Right cardiac atrium (tissue), 5 donors: ENCODE results near the gene YEATS4. TPM values are rescaled to one million over a fixed set of nuclear protein-coding genes. Genes with fewer than 3 reads are reported as not detected.
A peak's percentile ranks its signal among the peaks of the same experiment; 100 is the strongest.

Experiments used
- ATAC-seq, 2 donors: fragments of 200-7000 bp; cut with Tn5 transposase; one replicate each; pipeline versions ENCODE4 v1.8.0 to v1.9.1; 2020; ENCODE audit warnings: moderate library complexity in 2 of 2, mild to moderate bottlenecking in 1 of 2
- DNase-seq, 3 donors: peaks; one replicate each; pipeline ENCODE4 v3.0.0-alpha.2; 2020
- H3K27ac ChIP-seq: one replicate; pipeline ENCODE4 v1.5.1; 2013; ENCODE audit warnings: mild to moderate bottlenecking, low read length, control low read depth, moderate library complexity
- H3K27me3 ChIP-seq: one replicate; pipeline ENCODE4 v1.6.1; 2013; ENCODE audit not compliant: control insufficient read depth, insufficient read depth
- H3K4me1 ChIP-seq: one replicate; pipeline ENCODE4 v1.6.1; 2013; ENCODE audit warnings: low read length; ENCODE audit not compliant: control insufficient read depth, insufficient read depth
- H3K4me3 ChIP-seq: one replicate; pipeline ENCODE4 v1.5.1; 2013; ENCODE audit warnings: low read length, control low read depth
- H3K9me3 ChIP-seq: one replicate; pipeline ENCODE4 v1.6.1; 2013; ENCODE audit warnings: low read length; ENCODE audit not compliant: control insufficient read depth
- WGBS: extraction: QIAGEN DNeasy Blood & Tissue Kit; methylation state at CpG from one replicate; pipeline ENCODE4 v1.1.7; 2013; 5-methylcytosine and 5-hydroxymethylcytosine counted together
- intact Hi-C, 4 donors: fragments of 100-400 bp; cut with DNase I; formaldehyde crosslinking; loops; one replicate each; pipeline versions ENCODE4 v1.11.0 to v1.14.0; 2022 to 2023
- polyA plus RNA-seq: library from polyadenylated mRNA; stranded (reverse); fragments of 200-250 nt; gene quantifications from one replicate; pipeline ENCODE4 v1.2.3, GENCODE V29; 2013
- total RNA-seq, 4 donors: library from RNA; stranded (reverse); fragmentation: NEBNext Ultra II Directional; extraction: Animal tissue kit (Norgen Biotek cat#: 25700); gene quantifications; one replicate each; pipeline ENCODE4 v1.2.1, GENCODE V29; 2021
- donor health status: healthy with polysubstance abuse.
- donor health status: DM: no; HTN: yes; CAD: no.
- donor health status: DM: no; HTN: no; CAD: no.
- donor health status: DM: no; HTN: yes; CAD: no; lungs with severe emphysema.
- donor health status: DM: yes; HTN: yes; CAD: no.

Gene YEATS4
- total and polyA plus RNA-seq, 5 donors = 6.8 to 15.2 (median 11.5) TPM

DNA sequence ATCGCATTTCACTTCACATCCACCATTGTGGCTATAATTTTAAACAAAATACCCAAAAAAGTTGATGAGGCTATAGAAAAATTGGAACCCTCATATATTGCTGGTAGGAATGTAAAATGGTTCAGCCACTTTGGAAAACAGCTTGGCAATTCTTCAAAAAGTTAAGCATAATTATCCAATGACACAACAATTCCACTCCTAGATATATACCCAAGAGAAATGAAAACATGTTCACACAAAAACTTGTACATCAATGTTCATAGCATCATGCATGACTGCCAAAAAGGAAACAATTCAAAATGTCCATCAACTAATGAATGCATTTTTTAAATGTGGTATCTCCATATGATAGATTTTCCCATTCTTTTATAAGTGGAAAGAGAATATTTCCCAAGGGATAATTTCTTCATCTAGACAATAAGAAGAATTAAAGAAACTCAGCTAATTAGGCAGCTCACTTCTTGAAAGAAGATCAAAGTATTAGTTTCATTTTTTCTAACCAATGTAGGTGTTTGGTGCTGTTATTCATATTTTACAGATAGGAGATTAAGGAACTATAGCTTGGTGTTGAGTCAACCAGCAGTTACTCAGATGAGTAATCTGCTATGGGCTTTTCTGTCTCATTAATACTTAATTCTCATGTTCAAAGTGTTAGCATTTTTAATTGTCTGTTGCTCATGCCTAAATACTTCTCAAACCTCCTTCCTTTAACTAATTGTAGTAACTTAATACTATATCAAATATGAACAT is 32.8 kb downstream of the YEATS4 start:
- no peaks in the 10 kb centered on the region for H3K9me3 ChIP-seq
- intact Hi-C loops = no loop called here
- no peak overlapping the region for H3K4me3 ChIP-seq
- 100% methylated on average over 1 of the region's 1 CpG for WGBS
- ATAC-seq (no peak), DNase-seq (no peak)
- no peak overlapping the region for H3K27ac ChIP-seq
- H3K27me3 ChIP-seq = no peaks in the 10 kb centered on the region
- no peaks in the 10 kb centered on the region for H3K4me1 ChIP-seq

DNA sequence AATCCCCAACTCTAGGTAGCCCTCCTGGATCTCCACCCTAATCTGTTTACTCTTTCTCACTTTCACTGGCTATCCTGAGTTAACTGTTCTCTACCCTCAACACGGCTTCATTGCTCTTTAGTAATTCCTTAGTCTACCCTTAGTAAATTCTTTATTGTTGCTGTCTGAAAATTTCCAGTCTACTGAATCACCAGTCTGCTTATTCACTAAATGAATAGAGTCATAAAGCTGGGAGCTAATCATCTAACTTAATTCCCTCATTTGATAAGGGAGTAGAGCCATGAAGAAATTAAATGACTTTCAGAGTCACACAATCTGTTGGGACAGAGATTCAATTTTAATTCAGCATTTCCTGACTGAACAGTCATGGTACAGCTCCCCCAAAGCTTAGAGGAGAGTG is 36.5 kb downstream of the YEATS4 start:
- Histone ChIP-seq H3K9me3 (no peaks in the 10 kb centered on the region), H3K4me3 (no peak overlapping the region), H3K4me1 (no peaks in the 10 kb centered on the region), H3K27me3 (no peaks in the 10 kb centered on the region), H3K27ac (no peak overlapping the region)
- ATAC-seq = no peak
- intact Hi-C loops = no loop called here
- WGBS = 94% methylated on average over 1 of the region's 1 CpG
- DNase-seq = no peak

DNA sequence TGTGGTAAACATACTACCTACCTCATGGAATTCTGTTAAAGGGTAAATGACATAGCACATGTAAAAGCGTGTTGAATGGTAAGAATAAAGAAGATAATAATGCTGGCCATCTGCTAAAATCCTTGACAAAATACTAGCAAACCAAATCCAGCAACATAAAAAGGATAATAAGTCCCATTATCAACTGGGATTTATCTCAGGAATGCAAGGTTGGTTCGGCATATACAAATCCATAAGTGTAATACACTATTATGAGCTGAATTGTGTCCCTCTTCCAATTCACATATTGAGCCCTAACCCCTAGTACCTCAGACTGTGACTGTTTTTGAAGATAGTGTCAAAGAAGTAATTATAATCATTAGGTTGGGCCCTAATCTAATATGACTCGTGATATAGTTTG is 37.4 kb downstream of the YEATS4 start:
- 97% methylated on average over 3 of the region's 3 CpGs for WGBS
- intact Hi-C loops = no loop called here
- Histone ChIP-seq H3K27ac (no peak overlapping the region), H3K9me3 (no peaks in the 10 kb centered on the region), H3K4me1 (no peaks in the 10 kb centered on the region), H3K27me3 (no peaks in the 10 kb centered on the region), H3K4me3 (no peak overlapping the region)
- DNase-seq (no peak), ATAC-seq (no peak)

DNA sequence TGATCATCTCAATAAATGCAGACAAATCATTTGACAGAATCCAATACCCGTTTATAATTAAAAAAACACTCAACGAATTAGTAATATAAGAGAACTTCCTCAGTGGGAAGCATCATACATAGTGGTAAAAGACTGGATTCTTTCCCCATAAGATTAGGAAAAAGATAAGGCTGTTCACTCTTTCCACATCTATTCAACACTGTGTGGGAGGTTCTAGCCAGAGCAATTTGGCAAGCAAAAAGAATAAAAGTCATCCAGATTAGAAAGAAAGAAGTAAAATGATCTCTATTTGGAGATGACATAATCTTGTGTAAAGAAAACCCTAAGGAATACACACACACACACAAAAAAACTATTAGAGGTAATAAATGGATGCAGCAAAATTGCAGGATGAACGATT is 38.4 kb downstream of the YEATS4 start:
- intact Hi-C loops = no loop called here
- Histone ChIP-seq H3K9me3 (no peaks in the 10 kb centered on the region), H3K27ac (no peak overlapping the region), H3K4me3 (no peak overlapping the region), H3K27me3 (no peaks in the 10 kb centered on the region), H3K4me1 (no peaks in the 10 kb centered on the region)
- ATAC-seq = no peak
- DNase-seq = no peak
- WGBS = 61% methylated on average over 3 of the region's 3 CpGs

DNA sequence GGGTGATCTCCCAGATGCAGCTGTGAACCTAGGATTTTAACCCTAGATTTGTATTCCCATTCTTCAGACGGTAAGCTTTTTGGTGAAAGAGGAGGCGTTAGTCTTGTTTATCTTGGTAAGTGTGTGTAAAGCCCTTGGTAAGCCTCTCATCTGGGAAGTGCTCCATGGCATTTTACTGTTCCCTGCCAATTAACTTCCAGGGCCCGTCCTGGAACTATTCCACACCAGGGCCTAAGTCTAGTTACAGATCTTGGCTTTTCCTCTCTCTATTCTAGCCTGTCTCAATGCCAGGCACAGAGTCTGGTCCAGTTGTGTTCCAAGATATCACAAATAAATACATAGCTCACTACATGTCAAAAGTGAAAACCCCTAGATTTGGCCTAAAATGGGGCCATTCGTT is 42.4 kb downstream of the YEATS4 start:
- DNase-seq = peak in 2 of 3 donors; percentile 18 to 55
- no peak overlapping the region for H3K27ac ChIP-seq
- WGBS = 59% methylated on average over 4 of the region's 4 CpGs
- H3K9me3 ChIP-seq = no peaks in the 10 kb centered on the region
- H3K4me3 ChIP-seq = no peak overlapping the region
- no peaks in the 10 kb centered on the region for H3K27me3 ChIP-seq
- peak in 1 of 2 donors; percentile 56 for ATAC-seq
- no peaks in the 10 kb centered on the region for H3K4me1 ChIP-seq
- intact Hi-C loops = no loop called here

DNA sequence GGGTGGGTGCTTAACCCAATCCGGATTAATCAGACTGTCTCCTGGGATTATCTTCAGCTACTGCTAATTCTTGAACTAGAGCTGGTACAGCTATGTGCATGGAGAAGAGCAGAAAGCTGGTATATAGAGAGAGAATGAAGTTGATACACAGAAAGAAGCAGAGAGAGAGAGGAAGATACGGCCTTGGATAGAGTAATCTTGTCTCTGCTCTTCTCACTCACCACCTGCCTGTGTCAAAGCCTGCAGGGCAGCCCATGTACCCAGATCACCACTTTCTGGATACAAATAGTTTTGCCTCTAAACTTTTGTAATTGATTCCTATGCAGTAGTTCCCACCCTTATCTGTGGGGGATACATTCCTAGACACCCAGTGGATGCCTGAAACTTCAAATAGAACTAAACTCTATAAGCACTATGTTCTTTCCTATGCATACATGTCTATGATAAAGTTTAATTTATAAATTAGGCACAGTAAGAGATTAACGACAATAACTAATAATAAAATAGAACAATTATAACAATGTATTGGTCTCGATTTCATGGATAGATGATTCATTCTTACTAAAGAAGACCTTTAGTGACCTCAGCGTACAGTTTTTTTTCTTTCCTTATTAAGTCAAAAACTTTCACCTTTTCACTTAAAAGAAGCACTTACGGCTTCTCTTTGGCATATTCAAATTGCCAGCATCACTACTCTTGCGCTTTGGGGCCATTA is 45.5 kb downstream of the YEATS4 start:
- Histone ChIP-seq H3K9me3 (no peaks in the 10 kb centered on the region), H3K27ac (no peak overlapping the region), H3K4me1 (no peaks in the 10 kb centered on the region), H3K27me3 (no peaks in the 10 kb centered on the region), H3K4me3 (no peak overlapping the region)
- intact Hi-C loops = no loop called here
- WGBS = 72% methylated on average over 7 of the region's 7 CpGs
- no peak for ATAC-seq
- no peak for DNase-seq

DNA sequence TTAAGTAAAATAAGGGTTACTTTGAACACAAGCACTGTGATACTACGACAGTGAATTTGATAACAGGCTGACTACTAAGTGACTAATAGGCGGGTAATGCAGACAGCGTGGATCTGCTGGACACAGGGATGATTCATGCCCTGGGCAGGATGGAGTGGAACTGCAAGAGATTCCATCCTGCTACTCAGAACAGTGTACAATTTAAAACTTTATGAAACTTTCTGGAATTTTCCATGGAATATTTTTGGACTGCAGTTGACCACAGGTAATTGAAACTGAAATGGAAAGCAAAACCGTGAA is 46.0 kb downstream of the YEATS4 start:
- intact Hi-C loops = no loop called here

DNA sequence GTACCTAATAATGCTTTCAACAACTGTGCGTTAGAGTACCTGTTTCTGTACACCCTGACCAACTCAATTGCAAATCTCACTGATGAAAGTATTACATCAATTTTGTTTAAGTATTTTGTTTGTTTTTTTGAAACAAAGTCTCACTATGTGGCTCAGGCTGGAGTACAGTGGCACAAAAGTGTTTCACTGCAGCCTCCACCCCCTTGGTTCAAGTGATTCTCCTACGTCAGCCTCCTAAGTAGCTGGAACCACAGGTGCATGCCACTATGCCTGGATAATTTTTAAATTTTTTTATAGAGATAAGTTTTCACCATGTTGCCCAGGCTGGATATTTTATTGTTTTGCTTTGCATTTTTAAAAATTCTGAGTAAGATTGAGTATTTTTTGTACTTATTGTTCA is 46.7 kb downstream of the YEATS4 start:
- 94% methylated on average over 2 of the region's 2 CpGs for WGBS
- no peak overlapping the region for H3K4me3 ChIP-seq
- no peak for ATAC-seq
- H3K27me3 ChIP-seq = no peaks in the 10 kb centered on the region
- intact Hi-C loops = no loop called here
- no peaks in the 10 kb centered on the region for H3K4me1 ChIP-seq
- no peak for DNase-seq
- no peak overlapping the region for H3K27ac ChIP-seq
- H3K9me3 ChIP-seq = no peaks in the 10 kb centered on the region

More for the DNA sequence above, 46.0 kb downstream of the YEATS4 start:
- Histone ChIP-seq H3K4me3 (no peak overlapping the region), H3K27me3 (no peaks in the 10 kb centered on the region), H3K4me1 (no peaks in the 10 kb centered on the region), H3K27ac (no peak overlapping the region), H3K9me3 (no peaks in the 10 kb centered on the region)
- 50% methylated on average over 4 of the region's 4 CpGs for WGBS
- ATAC-seq (peak; percentile 84 to 91), DNase-seq (peak in 1 of 3 donors; percentile 43)

DNA sequence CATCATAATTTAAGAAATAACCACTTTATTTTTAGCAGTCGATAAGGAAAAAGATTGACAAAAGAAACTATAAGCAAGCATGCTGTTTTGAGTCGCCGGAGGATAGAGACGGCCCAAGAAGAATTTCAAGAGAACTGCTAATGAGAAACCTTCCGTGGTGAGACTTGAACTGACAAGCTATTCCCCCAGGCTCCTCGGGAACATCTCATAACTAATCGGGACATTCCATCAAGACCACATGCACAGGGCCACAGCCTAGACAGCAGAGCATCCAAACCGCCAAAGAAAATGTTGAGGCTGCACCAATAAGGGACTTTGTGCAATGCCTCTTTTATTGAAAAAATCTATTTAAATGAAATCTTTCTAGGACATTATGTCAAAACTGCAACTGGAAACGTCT is 51.0 kb downstream of the YEATS4 start:
- no peak overlapping the region for H3K27ac ChIP-seq
- H3K4me1 ChIP-seq = peaks cover 1% of the 10 kb centered on the region
- DNase-seq (no peak), ATAC-seq (no peak)
- 86% methylated on average over 9 of the region's 9 CpGs for WGBS
- intact Hi-C loops = loop anchor here in 3 of 4 donors (10.0 kb wide), 1 partner anchor 164 kb away; no protein-coding TSS in a partner anchor
- H3K9me3 ChIP-seq = no peaks in the 10 kb centered on the region
- H3K4me3 ChIP-seq = no peak overlapping the region
- no peaks in the 10 kb centered on the region for H3K27me3 ChIP-seq

DNA sequence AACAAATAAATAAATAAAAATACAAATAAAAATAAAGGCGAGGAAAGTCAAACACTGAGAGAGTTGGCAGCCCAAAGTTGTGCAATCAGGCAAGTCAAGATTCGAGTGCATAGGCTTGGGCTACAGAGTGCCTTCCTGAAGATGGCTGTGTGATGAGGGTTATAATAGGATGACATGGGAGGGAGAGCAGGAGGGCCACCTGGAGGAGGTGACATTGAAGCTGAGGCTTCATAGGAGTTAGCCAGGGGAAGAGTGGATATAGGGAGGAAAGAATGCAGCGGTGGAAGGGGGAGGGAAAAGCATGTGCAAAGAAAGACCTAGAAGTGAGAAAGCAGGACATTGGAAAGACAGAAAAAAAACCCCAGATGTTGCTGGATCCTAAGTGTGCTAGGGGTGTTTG is 53.1 kb downstream of the YEATS4 start:
- no peak for DNase-seq
- whole genome bisulfite sequencing = 92% methylated on average over 3 of the region's 3 CpGs
- no peak for ATAC-seq
- no peak overlapping the region for H3K27ac ChIP-seq
- no peaks in the 10 kb centered on the region for H3K27me3 ChIP-seq
- intact Hi-C loops = loop anchor here in 3 of 4 donors (10.0 kb wide), 1 partner anchor 162 kb away; no protein-coding TSS in a partner anchor
- no peaks in the 10 kb centered on the region for H3K9me3 ChIP-seq
- H3K4me1 ChIP-seq = peaks cover 4% of the 10 kb centered on the region
- H3K4me3 ChIP-seq = no peak overlapping the region

DNA sequence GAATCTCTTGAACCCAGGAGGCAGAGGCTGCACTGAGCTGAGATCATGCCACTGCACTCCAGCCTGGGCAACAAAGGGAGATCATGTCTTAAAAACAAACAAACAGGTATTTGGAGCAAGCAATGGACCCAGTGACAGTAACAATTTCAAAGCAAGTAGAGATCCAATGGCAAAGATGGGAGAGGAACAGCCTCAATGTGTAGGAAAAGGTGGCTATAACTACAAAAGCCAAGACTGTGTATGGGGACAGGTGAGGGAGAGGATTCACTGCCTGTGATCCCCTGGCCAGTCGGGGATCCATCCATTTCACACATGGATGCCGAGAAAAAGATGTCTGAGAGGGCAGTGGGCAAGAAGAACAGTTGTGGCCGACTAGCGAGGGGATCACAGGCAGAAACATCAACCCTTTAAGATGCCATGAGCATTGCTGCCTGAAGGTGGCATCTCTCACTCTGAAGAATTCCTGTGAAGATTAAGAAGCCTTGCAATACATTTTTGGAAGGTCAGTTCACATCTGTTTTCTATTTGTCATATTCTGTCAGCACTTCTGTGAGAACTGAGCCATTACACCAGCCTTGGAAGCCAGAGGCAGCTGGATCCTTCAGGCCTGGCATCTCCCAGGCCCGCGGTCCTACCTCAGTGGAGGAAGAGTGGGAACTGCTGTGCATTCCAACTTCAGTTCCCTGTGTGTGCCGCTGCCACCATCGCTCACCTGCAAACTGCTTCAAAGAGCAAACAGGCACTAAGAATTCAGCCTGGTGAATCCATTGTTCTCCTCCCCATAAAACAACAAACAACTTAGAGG is 56.1 kb downstream of the YEATS4 start:
- no peak overlapping the region for H3K27ac ChIP-seq
- ATAC-seq (peak; percentile 88 to 89), DNase-seq (peak; percentile 48 to 72 (median 67))
- intact Hi-C loops = loop anchor here in 3 of 4 donors (10.0 kb wide), 1 partner anchor 159 kb away; no protein-coding TSS in a partner anchor
- 32% methylated on average over 8 of the region's 8 CpGs for WGBS
- H3K4me1 ChIP-seq = peaks cover 4% of the 10 kb centered on the region
- H3K9me3 ChIP-seq = no peaks in the 10 kb centered on the region
- H3K4me3 ChIP-seq = no peak overlapping the region
- no peaks in the 10 kb centered on the region for H3K27me3 ChIP-seq
